Liver (tissue), 9 donors: ENCODE data around the gene SIPA1L3. TPM values are rescaled to one million over a fixed set of nuclear protein-coding genes. Genes with fewer than 3 reads are reported as not detected.

Experiments
- DNase-seq: peaks from one replicate; pipeline ENCODE4 v3.0.0-alpha.2; 2017; ENCODE audit warnings: low spot score
- H3K27ac ChIP-seq, 2 donors: one replicate each; pipeline ENCODE4 v1.7.0; 2013; ENCODE audit warnings: inconsistent platforms in 2 of 2, low read length in 2 of 2, control low read depth in 1 of 2, low read depth in 1 of 2, mild to moderate bottlenecking in 1 of 2
- H3K27me3 ChIP-seq, 4 donors: one replicate each; pipeline versions ENCODE4 v1.6.1 to v1.7.0; 2013; ENCODE audit warnings: low read length in 3 of 4, inconsistent platforms in 1 of 4, mild to moderate bottlenecking in 1 of 4, moderate library complexity in 1 of 4; ENCODE audit not compliant: control insufficient read depth in 4 of 4, insufficient read depth in 4 of 4
- H3K36me3 ChIP-seq, 4 donors: one replicate each; pipeline versions ENCODE4 v1.6.1 to v1.7.0; 2013; ENCODE audit warnings: low read length in 3 of 4, mild to moderate bottlenecking in 3 of 4, low read depth in 1 of 4, moderate library complexity in 1 of 4; ENCODE audit not compliant: control insufficient read depth in 4 of 4, insufficient read depth in 3 of 4
- H3K4me1 ChIP-seq, 4 donors: one replicate each; pipeline versions ENCODE4 v1.6.1 to v1.7.0; 2013; ENCODE audit warnings: low read length in 3 of 4, mild to moderate bottlenecking in 3 of 4, moderate library complexity in 1 of 4; ENCODE audit not compliant: control insufficient read depth in 4 of 4, insufficient read depth in 4 of 4
- H3K4me3 ChIP-seq, 3 donors: one replicate each; pipeline versions ENCODE4 v1.6.1 to v1.7.0; 2013; ENCODE audit warnings: low read length in 3 of 3, control low read depth in 1 of 3, low read depth in 1 of 3, mild to moderate bottlenecking in 1 of 3
- H3K9ac ChIP-seq, 2 donors: one replicate each; pipeline ENCODE4 v1.7.0; 2013; ENCODE audit warnings: low read length in 2 of 2, mild to moderate bottlenecking in 2 of 2, moderate library complexity in 2 of 2, control low read depth in 1 of 2, low read depth in 1 of 2
- H3K9me3 ChIP-seq, 4 donors: one replicate each; pipeline versions ENCODE4 v1.6.1 to v1.7.0; 2013; ENCODE audit warnings: low read length in 3 of 4; ENCODE audit not compliant: control insufficient read depth in 4 of 4
- ATF3 ChIP-seq: IDR thresholded peaks from 2 replicates; pipeline ENCODE4 v1.6.1; 2016; ENCODE audit warnings: antibody characterized with exemption
- CTCF ChIP-seq: fragments of 150-350 bp; IDR thresholded peaks from 2 replicates; pipeline ENCODE4 v1.5.1; 2017; ENCODE audit warnings: improper control_type of control experiment, low read depth, low read length; ENCODE audit not compliant: missing input control
- EGR1 ChIP-seq, 2 donors: IDR thresholded peaks; 2 replicates each; pipeline ENCODE4 v1.6.1; 2016 to 2018; ENCODE audit warnings: antibody characterized with exemption in 2 of 2, low read depth in 2 of 2
- FOXA1 ChIP-seq: IDR thresholded peaks from 2 replicates; pipeline ENCODE4 v1.6.1; 2016; ENCODE audit warnings: antibody characterized with exemption
- FOXA2 ChIP-seq: IDR thresholded peaks from 2 replicates; pipeline ENCODE4 v1.6.1; 2016; ENCODE audit warnings: antibody characterized with exemption
- GABPA ChIP-seq, 2 donors: IDR thresholded peaks in 1 of 2; conservative IDR thresholded peaks in 1 of 2; 2 replicates each; pipeline ENCODE4 v1.6.1; 2016; ENCODE audit warnings: antibody characterized with exemption in 2 of 2, mild to moderate bottlenecking in 1 of 2, moderate library complexity in 1 of 2
- HNF4A ChIP-seq, 2 donors: conservative IDR thresholded peaks; 2 replicates each; pipeline ENCODE4 v1.6.1; 2016; ENCODE audit warnings: antibody characterized with exemption in 2 of 2, mild to moderate bottlenecking in 2 of 2
- HNF4G ChIP-seq: IDR thresholded peaks from 2 replicates; pipeline ENCODE4 v1.6.1; 2016; ENCODE audit warnings: antibody characterized with exemption
- JUND ChIP-seq, 2 donors: IDR thresholded peaks; 2 replicates each; pipeline ENCODE4 v1.6.1; 2016; ENCODE audit warnings: antibody characterized with exemption in 2 of 2
- MAX ChIP-seq: IDR thresholded peaks from 2 replicates; pipeline ENCODE4 v1.6.1; 2016; ENCODE audit warnings: antibody characterized with exemption
- NR2F2 ChIP-seq: IDR thresholded peaks from 2 replicates; pipeline ENCODE4 v1.6.1; 2016; ENCODE audit warnings: antibody characterized with exemption
- RAD21 ChIP-seq, 2 donors: IDR thresholded peaks; 2 replicates each; pipeline ENCODE4 v1.6.1; 2016; ENCODE audit warnings: antibody characterized with exemption in 2 of 2, mild to moderate bottlenecking in 2 of 2
- REST ChIP-seq: IDR thresholded peaks from 2 replicates; pipeline ENCODE4 v1.6.1; 2016; ENCODE audit warnings: antibody characterized with exemption, mild to moderate bottlenecking
- RXRA ChIP-seq, 2 donors: IDR thresholded peaks; 2 replicates each; pipeline ENCODE4 v1.6.1; 2017 to 2018; ENCODE audit warnings: antibody characterized with exemption in 2 of 2, mild to moderate bottlenecking in 1 of 2
- SP1 ChIP-seq: IDR thresholded peaks from 2 replicates; pipeline ENCODE4 v1.6.1; 2018; ENCODE audit warnings: antibody characterized with exemption, mild to moderate bottlenecking
- TAF1 ChIP-seq: conservative IDR thresholded peaks from 2 replicates; pipeline ENCODE4 v1.6.1; 2016; ENCODE audit warnings: antibody characterized with exemption, mild to moderate bottlenecking
- YY1 ChIP-seq: IDR thresholded peaks from 2 replicates; pipeline ENCODE4 v1.6.1; 2016; ENCODE audit warnings: antibody characterized with exemption, mild to moderate bottlenecking
- ZBTB33 ChIP-seq: IDR thresholded peaks from 2 replicates; pipeline ENCODE4 v1.6.1; 2016; ENCODE audit warnings: antibody characterized with exemption
- WGBS: extraction: QIAGEN DNeasy Blood & Tissue Kit; methylation state at CpG from one replicate; pipeline ENCODE4 v1.1.7; 2013; 5-methylcytosine and 5-hydroxymethylcytosine counted together
- polyA plus RNA-seq, 2 donors: library from polyadenylated mRNA; stranded (reverse) in 1 of 2; unstranded in 1 of 2; fragments of 200-250 nt in 1 of 2; fragments of >200 nt in 1 of 2; fragmentation: Nextera tagmentation in 1 of 2; extraction: Ambion mirVana in 1 of 2; gene quantifications; one replicate each; pipeline versions ENCODE4 v1.2.1 to v1.2.3, GENCODE V29; 2013 to 2015
- total RNA-seq, 2 donors: library from RNA; depleted of rRNA; stranded (reverse); fragments of >200 nt; gene quantifications; one replicate each; pipeline ENCODE4 v1.2.3, GENCODE V29; 2014
- donor health status: healthy.
- donor health status: healthy.
- donor health status: healthy.
- donor health status: healthy.
- donor health status: healthy.

Gene SIPA1L3
- total and polyA plus RNA-seq, 4 donors = 2.4 to 10.0 (median 4.4) TPM

- no peak overlapping the region for H3K9ac ChIP-seq
- no peak for DNase-seq
- H3K9me3 ChIP-seq = no peaks in the 10 kb centered on the region
- WGBS = 88% methylated on average over 5 of the region's 5 CpGs
- TF ChIP-seq JUND (IDR thresholded peaks at IDR 0.05) (no peak), YY1 (no peak), FOXA1 (no peak), MAX (no peak), EGR1 (IDR thresholded peaks at IDR 0.05; ENCODE audit: low read depth in 2 of 2) (no peak), TAF1 (no peak), ATF3 (no peak)
- H3K27me3 ChIP-seq = no peaks in the 10 kb centered on the region
- no peak overlapping the region for H3K27ac ChIP-seq
- no peak overlapping the region for H3K4me3 ChIP-seq
- no peaks in the 10 kb centered on the region for H3K36me3 ChIP-seq
- no peaks in the 10 kb centered on the region for H3K4me1 ChIP-seq
Observed at GRCh38 chr19:38012290-38012689, 105.3 kb downstream of the SIPA1L3 start.

GRCh38 chr19:38012944-38013343 is 105.9 kb downstream of the SIPA1L3 start:
- Histone ChIP-seq H3K4me1 (no peaks in the 10 kb centered on the region), H3K27me3 (no peaks in the 10 kb centered on the region), H3K36me3 (no peaks in the 10 kb centered on the region), H3K27ac (no peak overlapping the region), H3K4me3 (no peak overlapping the region), H3K9ac (no peak overlapping the region), H3K9me3 (no peaks in the 10 kb centered on the region)
- no peak for DNase-seq
- 88% methylated on average over 5 of the region's 5 CpGs for WGBS
- no peak for TF ChIP-seq JUND (IDR thresholded peaks at IDR 0.05)

GRCh38 chr19:38013913-38014580 is 107.0 kb downstream of the SIPA1L3 start:
- H3K4me1 ChIP-seq = no peaks in the 10 kb centered on the region
- H3K36me3 ChIP-seq = no peaks in the 10 kb centered on the region
- no peak overlapping the region for H3K9ac ChIP-seq
- TF ChIP-seq ZBTB33 (no peak), RXRA (IDR thresholded peaks at IDR 0.05) (no peak), NR2F2 (no peak), TAF1 (no peak), HNF4G (no peak), RAD21 (IDR thresholded peaks at IDR 0.05) (no peak), YY1 (no peak), MAX (no peak), GABPA (IDR thresholded peaks at IDR 0.05 in 1 of 2, conservative IDR thresholded peaks at IDR 0.05 in 1 of 2) (no peak), REST (no peak), JUND (IDR thresholded peaks at IDR 0.05) (no peak), ATF3 (no peak), HNF4A (conservative IDR thresholded peaks at IDR 0.05) (no peak), FOXA1 (no peak), SP1 (no peak), FOXA2 (no peak), EGR1 (IDR thresholded peaks at IDR 0.05; ENCODE audit: low read depth in 2 of 2) (no peak), CTCF (no peak)
- H3K4me3 ChIP-seq = no peak overlapping the region
- no peaks in the 10 kb centered on the region for H3K9me3 ChIP-seq
- 94% methylated on average over 11 of the region's 11 CpGs for WGBS
- DNase-seq = no peak
- H3K27me3 ChIP-seq = no peaks in the 10 kb centered on the region
- H3K27ac ChIP-seq = no peak overlapping the region
